MM.1S (cell line): ENCODE measurements around the gene CFAP46.

Experiments
- DNase-seq: peaks from one replicate; pipeline ENCODE4 v3.0.0-alpha.2; 2015
- H2AFZ ChIP-seq: fragments of 300-600 bp; sonication (generic); 2 replicates; pipeline ENCODE4 v1.6.0; 2016; ENCODE audit warnings: antibody characterized with exemption, low read length
- H3F3A ChIP-seq: fragments of 300-600 bp; sonication (generic); 2 replicates; pipeline ENCODE4 v1.6.1; 2016; ENCODE audit warnings: mild to moderate bottlenecking, antibody characterized with exemption, low read length, moderate library complexity, mixed read lengths; ENCODE audit not compliant: insufficient read depth
- H3K27ac ChIP-seq: fragments of 300-600 bp; sonication (generic); 2 replicates; pipeline ENCODE4 v1.5.1; 2016; ENCODE audit warnings: mild to moderate bottlenecking, low read length
- H3K27me3 ChIP-seq: fragments of 300-600 bp; sonication (generic); replicated peaks from 2 replicates; pipeline ENCODE4 v1.6.0; 2016; ENCODE audit warnings: low read length; ENCODE audit not compliant: insufficient read depth
- H3K36me3 ChIP-seq: fragments of 300-600 bp; sonication (generic); replicated peaks from 2 replicates; pipeline ENCODE4 v1.6.1; 2016; ENCODE audit warnings: mild to moderate bottlenecking, low read length, mixed read lengths; ENCODE audit not compliant: insufficient read depth
- H3K4me1 ChIP-seq: fragments of 300-600 bp; sonication (generic); 2 replicates; pipeline ENCODE4 v1.6.1; 2016; ENCODE audit warnings: low read length, mixed read lengths
- H3K4me2 ChIP-seq: fragments of 300-600 bp; sonication (generic); 2 replicates; pipeline ENCODE4 v1.6.0; 2016; ENCODE audit warnings: low read depth, low read length
- H3K4me3 ChIP-seq: fragments of 300-600 bp; sonication (generic); 2 replicates; pipeline ENCODE4 v1.5.1; 2016; ENCODE audit warnings: low read length, mixed read lengths
- H3K79me2 ChIP-seq: fragments of 300-600 bp; sonication (generic); 2 replicates; pipeline ENCODE4 v1.6.1; 2016; ENCODE audit warnings: mixed run types, low read length, mixed read lengths
- H3K9ac ChIP-seq: fragments of 300-600 bp; sonication (generic); 2 replicates; pipeline ENCODE4 v1.6.1; 2016; ENCODE audit warnings: low read length, mixed read lengths
- H3K9me2 ChIP-seq: fragments of 300-600 bp; sonication (generic); replicated peaks from 2 replicates; pipeline ENCODE4 v1.6.1; 2016; ENCODE audit warnings: mild to moderate bottlenecking, low read length, mixed read lengths; ENCODE audit not compliant: insufficient read depth
- H3K9me3 ChIP-seq: fragments of 300-600 bp; sonication (generic); replicated peaks from 2 replicates; pipeline ENCODE4 v1.6.1; 2016; ENCODE audit warnings: mild to moderate bottlenecking, low read length, mixed read lengths; ENCODE audit not compliant: insufficient read depth
- H4K20me1 ChIP-seq: fragments of 300-600 bp; sonication (generic); 2 replicates; pipeline ENCODE4 v1.6.1; 2016; ENCODE audit warnings: mild to moderate bottlenecking, low read length, moderate library complexity, mixed read lengths; ENCODE audit not compliant: insufficient read depth
- CTCF ChIP-seq: fragments of 300-600 bp; sonication (generic); IDR thresholded peaks from 2 replicates; pipeline ENCODE4 v1.5.1; 2016; ENCODE audit warnings: antibody characterized with exemption, low read length, mixed read lengths
- EZH2 ChIP-seq: fragments of 300-600 bp; sonication (generic); optimal IDR thresholded peaks from 2 replicates; pipeline ENCODE3; 2017; ENCODE audit warnings: low read depth, mild to moderate bottlenecking, antibody characterized with exemption, low read length, mixed read lengths
- EZH2phosphoT487 ChIP-seq: fragments of 300-600 bp; sonication (generic); IDR thresholded peaks from 2 replicates; pipeline ENCODE4 v1.6.1; 2018; ENCODE audit warnings: antibody characterized with exemption, low read length

Gene CFAP46

GRCh38 chr10:132810141-132810806, 132.1 kb downstream of the CFAP46 start:
- Histone ChIP-seq H3K9me3 (no peaks in the 10 kb centered on the region), H3F3A (no peaks in the 10 kb centered on the region), H3K4me2 (no peak overlapping the region), H2AFZ (no peak overlapping the region), H3K4me1 (no peaks in the 10 kb centered on the region), H4K20me1 (no peaks in the 10 kb centered on the region), H3K9ac (no peak overlapping the region), H3K79me2 (no peaks in the 10 kb centered on the region), H3K27ac (no peak overlapping the region), H3K27me3 (peaks cover 18% of the 10 kb centered on the region; the same call in 1 of the 2 replicates), H3K4me3 (no peak overlapping the region), H3K9me2 (no peaks in the 10 kb centered on the region), H3K36me3 (no peaks in the 10 kb centered on the region)
- TF ChIP-seq CTCF (no peak), EZH2 (no peak), EZH2phosphoT487 (no peak)
- DNase-seq: no peak

GRCh38 chr10:132809232-132810140, 132.9 kb downstream of the CFAP46 start:
- Histone ChIP-seq H3K9me3 (no peaks in the 10 kb centered on the region), H3K27me3 (peaks cover 14% of the 10 kb centered on the region; the same call in 1 of the 2 replicates), H3K4me2 (no peak overlapping the region), H3K9me2 (no peaks in the 10 kb centered on the region), H3K79me2 (no peaks in the 10 kb centered on the region), H3F3A (no peaks in the 10 kb centered on the region), H3K9ac (no peak overlapping the region), H2AFZ (no peak overlapping the region), H3K4me1 (no peaks in the 10 kb centered on the region), H3K4me3 (no peak overlapping the region), H3K27ac (no peak overlapping the region), H4K20me1 (no peaks in the 10 kb centered on the region), H3K36me3 (no peaks in the 10 kb centered on the region)
- no peak for TF ChIP-seq EZH2phosphoT487
- no peak for TF ChIP-seq EZH2
- no peak for TF ChIP-seq CTCF
- no peak for DNase-seq

GRCh38 chr10:132808383-132809231, 133.8 kb downstream of the CFAP46 start:
- Histone ChIP-seq H3K27me3 (peaks cover 15% of the 10 kb centered on the region), H3K4me1 (no peaks in the 10 kb centered on the region), H4K20me1 (no peaks in the 10 kb centered on the region), H3K9me3 (no peaks in the 10 kb centered on the region), H3K9ac (no peak overlapping the region), H3K27ac (no peak overlapping the region), H3K4me2 (no peak overlapping the region), H3F3A (no peaks in the 10 kb centered on the region), H2AFZ (no peak overlapping the region), H3K79me2 (no peaks in the 10 kb centered on the region), H3K36me3 (no peaks in the 10 kb centered on the region), H3K9me2 (no peaks in the 10 kb centered on the region), H3K4me3 (no peak overlapping the region)
- no peak for TF ChIP-seq EZH2
- no peak for TF ChIP-seq CTCF
- TF ChIP-seq EZH2phosphoT487: no peak
- no peak for DNase-seq
